HTERT RPE-1 (cell line): ENCODE results near the gene TUBB6.

Experiments used
- in situ Hi-C: fragments of 300-500 bp; cut with MboI; formaldehyde crosslinking; loops from 4 replicates; pipeline ENCODE4 v1.14.3; 2020; ENCODE audit warnings: low sequenced_read_pairs

Gene TUBB6

DNA sequence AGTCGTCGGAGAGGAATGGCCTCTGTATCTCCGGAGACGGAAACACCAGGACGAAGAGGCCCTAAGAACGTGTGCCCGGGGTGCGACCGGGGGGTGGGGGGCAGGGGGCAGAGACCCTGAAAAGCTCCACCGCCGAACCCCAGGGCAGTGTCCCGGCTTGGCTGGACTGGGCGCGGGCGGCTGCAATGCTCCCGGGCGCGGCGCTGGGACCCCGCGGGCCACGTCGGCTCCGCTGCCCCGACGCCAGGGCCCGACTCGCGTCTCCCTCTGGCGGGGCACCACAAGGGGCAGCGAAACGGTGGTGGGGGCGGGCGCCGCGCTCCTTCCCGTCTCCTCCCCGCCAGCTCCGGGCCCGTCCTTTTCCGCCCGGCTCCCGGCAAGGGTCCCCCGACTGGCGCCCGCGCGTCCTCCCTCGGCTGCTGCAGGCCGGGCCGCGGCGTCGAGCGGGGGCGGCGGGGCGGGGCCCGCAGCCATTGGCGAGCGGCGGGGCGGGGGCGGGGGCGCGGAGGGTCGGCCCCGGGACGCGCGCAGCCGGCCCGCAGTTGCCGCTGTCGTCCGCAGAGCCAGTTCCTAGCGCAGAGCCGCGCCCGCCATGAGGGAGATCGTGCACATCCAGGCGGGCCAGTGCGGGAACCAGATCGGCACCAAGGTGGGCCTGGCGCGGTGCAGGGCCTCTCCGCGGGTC, at the start of gene TUBB6:
TSS of gene TUBB6 (plus strand) at position 541 of the 685 bp plus-strand sequence. CDS start at position 593, 52 bp downstream.
- in situ Hi-C loops: no loop called here

DNA sequence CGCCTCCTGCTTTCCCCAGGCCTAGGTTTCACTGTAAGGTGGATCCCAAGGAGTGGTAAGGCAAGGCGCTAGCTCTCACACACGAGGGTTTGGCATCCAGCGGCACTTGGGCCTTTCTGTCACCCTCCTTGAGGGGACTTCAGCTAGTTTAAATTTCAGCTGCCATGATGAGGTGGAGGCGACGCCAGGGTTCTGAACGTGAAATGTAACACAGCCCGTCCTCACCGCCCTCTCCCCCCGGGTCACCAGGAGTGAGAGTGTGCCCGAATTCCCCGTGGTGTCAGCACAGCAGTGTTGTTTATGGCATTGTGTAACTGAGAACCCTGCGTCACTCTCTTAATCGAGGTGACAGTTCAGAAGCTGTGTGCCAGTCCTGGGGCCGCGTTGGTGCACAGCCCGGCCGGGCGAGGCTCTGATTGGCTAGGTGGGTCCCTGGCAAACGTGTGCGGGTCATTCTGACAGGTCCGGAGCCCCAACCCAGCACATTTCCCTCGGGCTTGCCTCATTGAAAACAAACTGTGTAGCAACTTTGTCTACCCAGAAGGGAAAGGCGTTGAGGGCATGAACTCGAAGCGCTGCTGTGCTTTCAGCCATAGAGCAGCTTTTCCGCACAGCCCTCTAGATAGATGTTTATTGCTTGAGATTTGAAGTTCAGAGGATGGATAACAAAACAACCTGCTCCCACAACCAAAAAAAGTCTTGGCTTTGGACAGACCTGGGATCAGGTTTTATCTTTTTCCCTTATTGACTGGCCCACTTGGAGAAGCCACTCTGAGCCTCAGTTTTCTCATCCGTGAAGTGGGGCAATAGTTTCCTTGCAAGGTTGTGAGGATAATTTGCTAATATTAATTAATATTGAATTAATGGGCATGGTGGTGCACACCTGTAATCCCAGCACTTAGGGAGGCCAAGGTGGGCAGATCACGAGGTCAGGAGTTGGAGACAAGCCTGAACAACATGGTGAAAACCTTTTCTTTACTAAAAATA, 49.0 kb upstream of the TUBB6 start:
- in situ Hi-C loops: no loop called here

GRCh38 chr18:12262748-12263147, 45.3 kb upstream of the TUBB6 start:
- in situ Hi-C loops: no loop called here

- in situ Hi-C loops: no loop called here
Measured at GRCh38 chr18:12264864-12265263, 43.2 kb upstream of the TUBB6 start.

- in situ Hi-C loops: no loop called here
Measured at GRCh38 chr18:12271376-12272235, 36.4 kb upstream of the TUBB6 start.

GRCh38 chr18:12274793-12275192, 33.2 kb upstream of the TUBB6 start:
- in situ Hi-C loops: no loop called here

DNA sequence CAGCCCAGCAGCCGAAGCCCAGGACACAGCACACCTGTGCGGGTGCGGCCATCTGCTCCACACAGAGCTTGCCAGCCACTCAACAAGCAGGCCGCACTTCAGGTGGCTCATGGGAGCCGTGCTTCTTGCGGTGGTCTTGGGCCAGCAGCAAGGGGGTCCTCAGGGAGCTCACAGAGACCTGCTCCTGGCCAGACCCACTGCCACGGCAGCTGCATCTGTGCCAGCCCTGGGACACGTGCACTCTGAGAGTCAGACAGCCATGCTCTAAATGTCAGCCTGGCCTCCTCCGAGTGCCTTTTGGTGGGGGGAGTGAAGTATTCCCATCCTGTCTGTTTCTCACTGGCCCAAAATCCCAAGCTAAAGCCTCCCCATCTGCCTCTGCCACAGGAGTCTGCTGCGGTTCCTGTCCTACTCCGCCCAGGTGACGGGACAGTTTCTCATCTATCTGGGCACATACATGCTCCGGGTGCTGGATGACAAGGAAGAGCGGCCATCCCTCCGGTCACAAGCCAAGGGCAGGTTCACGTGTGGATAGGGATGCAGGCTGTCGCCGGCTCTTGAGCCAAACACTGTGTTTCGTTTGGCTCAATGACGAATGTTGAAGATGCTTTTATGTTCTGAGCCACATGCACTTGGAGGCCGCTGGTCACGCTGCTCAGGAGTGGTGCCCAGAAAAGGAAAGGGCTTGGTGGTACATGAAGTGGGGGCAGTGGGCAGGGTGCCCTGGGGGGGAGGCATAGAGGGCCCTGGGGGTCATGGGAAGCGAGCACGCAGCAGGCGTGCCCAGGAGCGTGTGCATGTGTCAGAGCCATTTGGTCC, 31.1 kb upstream of the TUBB6 start:
- in situ Hi-C loops: no loop called here

DNA sequence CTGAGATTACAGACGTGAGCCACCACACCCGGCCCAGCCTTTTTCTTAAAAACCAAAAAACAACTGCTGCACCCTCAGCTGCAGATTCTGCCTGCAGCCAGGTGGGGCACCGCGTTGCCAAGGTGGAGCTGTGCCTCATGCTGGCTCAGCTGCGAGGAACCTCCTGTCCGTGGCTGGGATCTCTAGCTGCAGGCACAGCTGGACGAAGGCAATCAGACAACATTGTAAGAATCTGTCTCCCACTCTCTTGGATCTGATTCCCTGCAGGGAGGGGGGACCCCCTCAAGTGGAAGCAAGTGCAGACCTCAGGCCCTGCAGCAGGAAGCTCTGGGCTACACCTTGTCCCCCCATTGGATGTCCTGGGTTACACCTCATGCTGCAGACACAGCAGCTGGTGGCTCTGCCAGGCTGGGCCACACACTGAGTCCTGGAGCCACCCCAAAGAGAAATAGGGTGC, 29.8 kb upstream of the TUBB6 start:
- in situ Hi-C loops: no loop called here

GRCh38 chr18:12278741-12279682, 29.0 kb upstream of the TUBB6 start:
- in situ Hi-C loops: no loop called here

DNA sequence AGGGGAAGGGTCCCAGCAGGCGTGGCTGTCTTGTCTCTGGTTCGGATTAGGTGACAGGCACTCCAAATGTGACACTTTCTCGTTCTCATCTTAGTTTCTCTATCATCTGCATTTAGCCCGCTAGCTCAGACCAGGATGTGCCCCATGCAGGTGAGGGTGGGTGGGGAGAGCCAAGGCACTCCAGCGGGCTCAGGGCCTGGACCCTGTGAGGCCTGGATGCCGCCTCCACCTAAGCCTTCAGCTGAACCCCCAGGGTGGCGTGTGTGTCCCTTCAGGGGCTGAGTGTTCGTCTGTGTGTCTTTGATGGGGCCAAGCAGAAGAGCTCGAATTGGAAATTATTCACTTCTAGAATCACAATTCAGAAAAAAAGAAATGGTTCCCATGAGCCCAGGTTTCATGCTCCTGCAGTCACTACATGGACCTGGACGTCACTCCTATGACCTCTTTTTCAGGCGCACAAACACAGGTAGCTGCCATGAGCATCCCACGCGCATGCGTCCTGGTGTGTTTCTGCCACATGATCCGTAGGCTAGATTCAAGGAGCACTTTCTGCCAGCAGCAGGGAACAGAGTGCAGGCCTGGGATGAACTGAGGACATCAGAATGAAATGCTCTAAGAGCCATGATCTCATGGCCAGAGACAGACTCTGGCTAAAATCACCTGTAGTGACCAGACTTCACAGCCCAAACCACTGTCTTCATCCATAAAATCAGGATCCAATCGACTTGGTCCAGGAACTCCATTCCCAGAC, 28.1 kb upstream of the TUBB6 start:
- in situ Hi-C loops: no loop called here

- in situ Hi-C loops: no loop called here
Measured at GRCh38 chr18:12281861-12282260, 26.2 kb upstream of the TUBB6 start.

GRCh38 chr18:12282442-12283039, 25.5 kb upstream of the TUBB6 start:
- in situ Hi-C loops: no loop called here

DNA sequence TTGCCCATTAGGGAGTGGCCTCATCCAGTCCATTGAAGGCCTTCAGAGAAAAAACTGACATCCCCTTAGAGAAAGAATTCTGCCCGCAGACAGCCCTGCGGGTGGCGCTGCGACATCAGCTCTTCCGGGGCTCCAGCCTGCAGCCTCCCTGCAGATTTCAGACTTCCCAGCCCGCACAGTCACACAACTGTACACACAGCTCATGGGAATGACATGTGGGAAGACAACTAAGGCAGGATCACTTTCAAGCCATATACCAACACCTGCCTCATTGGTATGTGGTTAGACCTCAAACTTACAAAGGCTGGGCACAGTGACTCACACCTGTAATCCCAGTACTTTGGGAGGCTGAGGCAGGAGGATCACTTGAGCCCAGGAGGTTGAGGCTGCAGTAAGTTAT, 24.8 kb upstream of the TUBB6 start:
- in situ Hi-C loops: no loop called here

DNA sequence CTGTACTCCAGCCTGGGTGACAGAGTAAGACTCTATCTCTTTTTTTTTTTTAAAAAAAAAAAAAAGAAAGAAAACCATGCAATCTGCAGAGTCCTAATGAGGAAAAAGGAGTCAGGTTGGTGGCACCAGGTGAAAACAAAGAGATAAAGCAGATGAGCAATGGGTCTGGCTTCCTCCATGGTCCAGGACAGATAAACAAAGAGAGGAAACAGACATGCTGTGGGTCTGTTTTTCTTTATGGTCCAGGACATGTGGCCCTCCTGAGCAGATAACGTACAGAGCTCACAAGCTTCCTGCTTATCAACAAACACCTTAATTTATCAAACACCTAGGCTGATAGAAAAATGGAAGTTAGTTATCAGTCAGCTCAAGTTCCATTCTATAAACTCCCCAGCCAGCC, 24.4 kb upstream of the TUBB6 start:
- in situ Hi-C loops: no loop called here

- in situ Hi-C loops: no loop called here
Measured at GRCh38 chr18:12287131-12287681, 20.8 kb upstream of the TUBB6 start.

DNA sequence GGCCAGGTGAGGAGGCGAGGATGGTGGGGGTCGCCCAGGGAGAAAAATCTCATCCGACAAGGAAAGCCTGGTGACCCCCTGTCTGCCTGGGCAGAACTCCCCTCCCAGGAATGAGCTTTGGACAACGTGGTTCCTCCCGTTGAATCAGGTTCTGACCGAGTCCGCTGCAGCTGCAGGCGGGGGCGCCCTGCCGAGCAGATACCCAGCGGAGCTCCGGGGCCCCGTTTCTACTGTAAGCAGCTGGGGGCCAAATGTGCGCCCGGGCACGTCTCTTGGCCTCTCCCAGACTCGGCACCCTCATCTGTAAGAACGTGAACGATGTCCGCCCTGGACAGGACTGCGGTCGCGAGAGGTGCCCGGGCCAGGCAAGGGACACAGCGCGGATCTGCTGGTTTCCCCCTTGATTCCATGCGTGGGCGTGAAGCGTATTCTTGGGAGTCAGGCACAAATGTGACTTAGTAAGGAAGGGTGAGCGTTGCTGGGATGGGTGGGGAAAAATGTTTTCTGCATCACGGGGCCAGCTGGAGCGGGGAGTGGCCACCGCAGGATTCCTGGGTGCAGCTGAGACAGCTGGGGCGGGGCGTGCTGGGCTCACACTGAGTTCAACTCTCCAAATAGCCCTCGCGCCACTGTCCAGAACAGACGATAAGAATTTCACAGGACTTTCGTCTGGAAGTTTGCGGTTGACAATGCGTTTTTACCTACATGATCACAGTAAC, 20.2 kb upstream of the TUBB6 start:
- in situ Hi-C loops: no loop called here

DNA sequence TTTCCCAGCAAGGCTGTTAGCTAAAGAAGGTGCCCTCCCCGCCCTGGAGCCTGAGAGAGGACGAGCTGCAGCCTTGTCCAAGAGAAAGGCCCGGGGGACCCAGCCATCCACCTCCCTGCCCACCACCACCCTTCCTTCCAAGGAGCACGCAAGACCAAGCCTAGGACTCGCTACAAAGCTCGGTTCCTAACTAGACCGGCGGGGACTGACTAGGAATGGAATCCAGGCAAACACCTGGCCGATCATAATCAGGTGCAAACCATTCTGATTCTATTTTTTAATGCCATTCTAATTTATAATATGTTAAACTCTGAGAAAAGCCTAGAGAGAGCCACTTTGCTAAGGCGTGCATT, 19.7 kb upstream of the TUBB6 start:
- in situ Hi-C loops: no loop called here
